ENCODE data around the gene PRKCZ.

The PRKCZ gene

DNA sequence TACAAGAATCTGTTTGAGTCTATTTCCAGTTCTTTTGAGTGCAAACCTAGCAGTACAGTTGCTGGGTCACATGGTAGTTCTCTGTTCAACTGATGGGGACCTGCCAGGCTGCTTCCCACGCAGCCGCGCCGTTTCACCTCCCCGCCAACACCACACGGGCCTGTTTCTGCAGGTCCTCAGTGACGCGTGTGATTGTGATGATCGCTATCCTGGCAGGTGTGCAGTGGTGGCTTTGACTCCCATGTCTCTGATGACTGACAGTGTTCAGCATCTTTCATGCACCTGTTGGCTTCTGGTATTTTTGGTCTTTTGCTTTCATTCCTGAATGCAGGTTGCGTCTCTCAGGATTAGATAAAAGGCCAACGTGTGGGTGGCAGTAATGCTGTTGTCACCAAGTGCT, 102.7 kb downstream of the PRKCZ start:
- Histone ChIP-seq H3K4me2 (ENCODE audit: insufficient read depth, low read length, poor library complexity, severe bottlenecking) (no peak overlapping the region), H3K27me3 (ENCODE audit: control insufficient read depth in 3 of 3, insufficient read depth in 3 of 3, low read depth in 1 of 3, low read length in 3 of 3) (peaks cover 0 to 6% (median 0%) of the 10 kb centered on the region in 3 experiments), H3K27ac (replicated peaks; ENCODE audit: low read length) (no peak overlapping the region), H2BK12ac (ENCODE audit: low read length) (no peak overlapping the region), H3K23ac (ENCODE audit: low read depth, low read length, poor library complexity) (peak overlapping the region; percentile 52), H3K9ac (ENCODE audit: low read depth, low read length, poor library complexity) (no peak overlapping the region), H4K91ac (ENCODE audit: low read depth, low read length, poor library complexity) (no peak overlapping the region), H3K18ac (ENCODE audit: low read length) (no peak overlapping the region), H3K79me1 (ENCODE audit: low read depth, low read length) (peaks cover 12% of the 10 kb centered on the region), H3K14ac (ENCODE audit: low read length) (no peak overlapping the region), H2AFZ (ENCODE audit: low read length) (no peak overlapping the region), H3K4me1 (ENCODE audit: control insufficient read depth in 2 of 2, insufficient read depth in 1 of 2, low read depth in 1 of 2, low read length in 2 of 2) (peaks cover 0 to 2% of the 10 kb centered on the region in 2 donors), H3K36me3 (replicated peaks in 1 of 2; ENCODE audit: control insufficient read depth in 2 of 2, insufficient read depth in 2 of 2, low read length in 2 of 2) (peaks cover 0 to 21% of the 10 kb centered on the region in 2 donors), H2BK15ac (ENCODE audit: low read length) (no peak overlapping the region), H4K8ac (ENCODE audit: low read depth, low read length) (no peak overlapping the region), H3K4ac (ENCODE audit: low read length) (no peak overlapping the region), H2BK5ac (ENCODE audit: low read length) (no peak overlapping the region), H3K4me3 (ENCODE audit: low read length in 2 of 2) (no peak overlapping the region), H2AK5ac (ENCODE audit: low read depth, low read length) (no peak overlapping the region), H3K9me3 (replicated peaks in 1 of 2; ENCODE audit: control insufficient read depth in 2 of 2, insufficient read depth in 1 of 2, low read depth in 1 of 2, low read length in 2 of 2) (peaks cover 0 to 6% of the 10 kb centered on the region in 2 donors), H2BK120ac (ENCODE audit: low read depth, low read length) (no peak overlapping the region)
- DNase-seq (ENCODE audit: low spot score), result no peak
- WGBS, 2 donors (ENCODE audit: extremely low coverage in 2 of 2, insufficient read length in 2 of 2, insufficient replicate concordance in 1 of 2), result no CpG with 5 or more reads among the region's 11 CpGs

DNA sequence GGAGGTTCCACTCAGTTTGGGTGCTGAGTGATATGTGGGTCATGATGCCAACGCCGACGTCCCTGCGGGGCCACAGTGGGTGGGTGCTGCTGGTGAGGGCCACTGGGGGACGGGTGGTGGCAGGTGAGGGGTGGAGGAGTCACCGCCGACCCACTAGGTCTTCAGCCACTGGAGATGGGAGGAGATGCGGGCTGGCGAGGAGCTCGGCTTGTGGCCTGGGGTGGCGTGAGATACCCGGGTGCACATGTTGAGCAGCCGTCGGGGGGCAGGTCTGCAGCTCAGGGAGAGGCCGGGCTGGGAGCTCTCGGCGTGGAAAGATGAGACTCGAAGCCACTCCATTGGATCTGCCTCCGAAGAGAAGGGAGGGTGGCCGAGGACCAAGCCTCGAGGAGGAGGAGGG, 103.8 kb downstream of the PRKCZ start:
- no peak overlapping the region for H3K4me2 ChIP-seq (ENCODE audit: insufficient read depth, low read length, poor library complexity, severe bottlenecking)
- H2BK12ac ChIP-seq (ENCODE audit: low read length), result no peak overlapping the region
- H3K4me1 ChIP-seq (ENCODE audit: control insufficient read depth in 2 of 2, insufficient read depth in 1 of 2, low read depth in 1 of 2, low read length in 2 of 2), result peaks cover 0 to 2% of the 10 kb centered on the region in 2 donors
- no peak overlapping the region for H3K18ac ChIP-seq (ENCODE audit: low read length)
- H4K8ac ChIP-seq (ENCODE audit: low read depth, low read length), result no peak overlapping the region
- H2AK5ac ChIP-seq (ENCODE audit: low read depth, low read length), result no peak overlapping the region
- H2AFZ ChIP-seq (ENCODE audit: low read length), result no peak overlapping the region
- no peak overlapping the region for H3K9ac ChIP-seq (ENCODE audit: low read depth, low read length, poor library complexity)
- H2BK5ac ChIP-seq (ENCODE audit: low read length), result no peak overlapping the region
- whole genome bisulfite sequencing, 2 donors (ENCODE audit: extremely low coverage in 2 of 2, insufficient read length in 2 of 2, insufficient replicate concordance in 1 of 2), result no CpG with 5 or more reads among the region's 21 CpGs
- H3K27me3 ChIP-seq (ENCODE audit: control insufficient read depth in 3 of 3, insufficient read depth in 3 of 3, low read depth in 1 of 3, low read length in 3 of 3), result peaks cover 0 to 6% (median 0%) of the 10 kb centered on the region in 3 experiments
- H3K79me1 ChIP-seq (ENCODE audit: low read depth, low read length), result peaks cover 12% of the 10 kb centered on the region
- no peak overlapping the region for H3K4ac ChIP-seq (ENCODE audit: low read length)
- H2BK15ac ChIP-seq (ENCODE audit: low read length), result no peak overlapping the region
- H2BK120ac ChIP-seq (ENCODE audit: low read depth, low read length), result no peak overlapping the region
- DNase-seq (ENCODE audit: low spot score), result no peak
- H3K27ac ChIP-seq (replicated peaks; ENCODE audit: low read length), result no peak overlapping the region
- no peak overlapping the region for H3K14ac ChIP-seq (ENCODE audit: low read length)
- peaks cover 0 to 6% of the 10 kb centered on the region in 2 donors for H3K9me3 ChIP-seq (replicated peaks in 1 of 2; ENCODE audit: control insufficient read depth in 2 of 2, insufficient read depth in 1 of 2, low read depth in 1 of 2, low read length in 2 of 2)
- no peak overlapping the region for H3K4me3 ChIP-seq (ENCODE audit: low read length in 2 of 2)
- no peak overlapping the region for H3K23ac ChIP-seq (ENCODE audit: low read depth, low read length, poor library complexity)
- H4K91ac ChIP-seq (ENCODE audit: low read depth, low read length, poor library complexity), result no peak overlapping the region
- peaks cover 0 to 21% of the 10 kb centered on the region in 2 donors for H3K36me3 ChIP-seq (replicated peaks in 1 of 2; ENCODE audit: control insufficient read depth in 2 of 2, insufficient read depth in 2 of 2, low read length in 2 of 2)

DNA sequence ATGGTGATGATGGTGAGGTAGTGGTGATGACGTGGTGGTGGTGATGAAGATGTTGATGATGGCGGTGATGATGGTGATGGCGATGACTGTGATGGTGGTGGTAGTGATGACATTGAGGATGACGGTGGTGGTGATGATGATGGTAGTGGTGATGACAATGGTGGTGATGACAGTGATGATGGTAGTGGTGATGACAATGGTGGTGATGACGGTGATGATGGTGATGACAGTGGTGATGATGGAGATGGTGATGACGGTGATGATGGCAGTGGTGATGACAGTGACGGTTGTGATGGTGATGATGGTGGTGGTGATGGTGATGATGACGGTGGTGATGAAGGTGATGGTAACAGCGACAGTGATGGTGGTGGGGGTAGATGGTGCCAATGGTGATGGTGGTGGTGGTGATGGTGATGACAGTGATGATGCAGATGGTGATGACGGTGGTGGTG, 105.0 kb downstream of the PRKCZ start:
- no peak for DNase-seq (ENCODE audit: low spot score)
- Histone ChIP-seq H3K23ac (ENCODE audit: low read depth, low read length, poor library complexity) (peak overlapping the region; percentile 62), H3K36me3 (replicated peaks in 1 of 2; ENCODE audit: control insufficient read depth in 2 of 2, insufficient read depth in 2 of 2, low read length in 2 of 2) (peaks cover 0 to 22% of the 10 kb centered on the region in 2 donors), H2AFZ (ENCODE audit: low read length) (no peak overlapping the region), H3K14ac (ENCODE audit: low read length) (no peak overlapping the region), H4K8ac (ENCODE audit: low read depth, low read length) (peak overlapping the region; percentile 87), H2BK120ac (ENCODE audit: low read depth, low read length) (no peak overlapping the region), H3K4ac (ENCODE audit: low read length) (no peak overlapping the region), H3K27ac (replicated peaks; ENCODE audit: low read length) (no peak overlapping the region), H2BK12ac (ENCODE audit: low read length) (peak overlapping the region; percentile 50), H2BK5ac (ENCODE audit: low read length) (no peak overlapping the region), H2AK5ac (ENCODE audit: low read depth, low read length) (no peak overlapping the region), H3K18ac (ENCODE audit: low read length) (no peak overlapping the region), H2BK15ac (ENCODE audit: low read length) (no peak overlapping the region), H4K91ac (ENCODE audit: low read depth, low read length, poor library complexity) (no peak overlapping the region), H3K4me3 (ENCODE audit: low read length in 2 of 2) (peak overlapping the region in 1 of 2 donors; percentile 67), H3K27me3 (ENCODE audit: control insufficient read depth in 3 of 3, insufficient read depth in 3 of 3, low read depth in 1 of 3, low read length in 3 of 3) (peaks cover 0 to 6% (median 0%) of the 10 kb centered on the region in 3 experiments), H3K4me1 (ENCODE audit: control insufficient read depth in 2 of 2, insufficient read depth in 1 of 2, low read depth in 1 of 2, low read length in 2 of 2) (peaks cover under 1 to 2% of the 10 kb centered on the region in 2 donors), H3K9ac (ENCODE audit: low read depth, low read length, poor library complexity) (peak overlapping the region; percentile 7), H3K9me3 (replicated peaks in 1 of 2; ENCODE audit: control insufficient read depth in 2 of 2, insufficient read depth in 1 of 2, low read depth in 1 of 2, low read length in 2 of 2) (peaks cover 0 to 6% of the 10 kb centered on the region in 2 donors), H3K4me2 (ENCODE audit: insufficient read depth, low read length, poor library complexity, severe bottlenecking) (no peak overlapping the region), H3K79me1 (ENCODE audit: low read depth, low read length) (peaks cover 12% of the 10 kb centered on the region)
- WGBS, 2 donors (ENCODE audit: extremely low coverage in 2 of 2, insufficient read length in 2 of 2, insufficient replicate concordance in 1 of 2), result 100% methylated on average over 2 of the region's 10 CpGs; no CpG with 5 or more reads in 1 of the 2 donors

DNA sequence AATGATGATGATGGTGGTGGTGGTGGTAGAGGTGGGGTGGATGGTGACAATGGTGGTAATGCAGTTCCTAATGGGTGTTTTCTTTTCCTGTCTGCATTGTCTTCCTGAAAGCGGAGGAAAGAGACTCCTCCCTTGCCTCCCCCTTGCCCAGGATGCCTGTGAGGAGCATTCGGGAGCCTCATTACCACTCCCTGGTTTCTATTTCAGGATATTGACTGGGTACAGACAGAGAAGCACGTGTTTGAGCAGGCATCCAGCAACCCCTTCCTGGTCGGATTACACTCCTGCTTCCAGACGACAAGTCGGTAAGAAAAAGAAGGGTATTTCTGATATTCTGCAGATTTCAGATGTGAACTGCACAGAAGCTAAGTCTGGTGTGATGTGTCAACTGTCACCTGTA, 105.6 kb downstream of the PRKCZ start:
- no peak overlapping the region for H2AFZ ChIP-seq (ENCODE audit: low read length)
- no CpG with 5 or more reads among the region's 6 CpGs for WGBS, 2 donors (ENCODE audit: extremely low coverage in 2 of 2, insufficient read length in 2 of 2, insufficient replicate concordance in 1 of 2)
- H3K4me2 ChIP-seq (ENCODE audit: insufficient read depth, low read length, poor library complexity, severe bottlenecking), result no peak overlapping the region
- peaks cover 0 to 6% of the 10 kb centered on the region in 2 donors for H3K9me3 ChIP-seq (replicated peaks in 1 of 2; ENCODE audit: control insufficient read depth in 2 of 2, insufficient read depth in 1 of 2, low read depth in 1 of 2, low read length in 2 of 2)
- peaks cover 4 to 7% of the 10 kb centered on the region in 2 donors for H3K4me1 ChIP-seq (ENCODE audit: control insufficient read depth in 2 of 2, insufficient read depth in 1 of 2, low read depth in 1 of 2, low read length in 2 of 2)
- H2BK15ac ChIP-seq (ENCODE audit: low read length), result no peak overlapping the region
- H2BK12ac ChIP-seq (ENCODE audit: low read length), result no peak overlapping the region
- H2BK5ac ChIP-seq (ENCODE audit: low read length), result no peak overlapping the region
- no peak overlapping the region for H3K23ac ChIP-seq (ENCODE audit: low read depth, low read length, poor library complexity)
- no peak overlapping the region for H2BK120ac ChIP-seq (ENCODE audit: low read depth, low read length)
- no peak for DNase-seq (ENCODE audit: low spot score)
- H2AK5ac ChIP-seq (ENCODE audit: low read depth, low read length), result no peak overlapping the region
- H3K4ac ChIP-seq (ENCODE audit: low read length), result no peak overlapping the region
- H4K8ac ChIP-seq (ENCODE audit: low read depth, low read length), result no peak overlapping the region
- H3K27me3 ChIP-seq (ENCODE audit: control insufficient read depth in 3 of 3, insufficient read depth in 3 of 3, low read depth in 1 of 3, low read length in 3 of 3), result peaks cover 0 to 6% (median 0%) of the 10 kb centered on the region in 3 experiments
- no peak overlapping the region for H3K27ac ChIP-seq (replicated peaks; ENCODE audit: low read length)
- peaks cover 12% of the 10 kb centered on the region for H3K79me1 ChIP-seq (ENCODE audit: low read depth, low read length)
- H4K91ac ChIP-seq (ENCODE audit: low read depth, low read length, poor library complexity), result no peak overlapping the region
- no peak overlapping the region for H3K14ac ChIP-seq (ENCODE audit: low read length)
- H3K4me3 ChIP-seq (ENCODE audit: low read length in 2 of 2), result no peak overlapping the region
- H3K18ac ChIP-seq (ENCODE audit: low read length), result no peak overlapping the region
- H3K9ac ChIP-seq (ENCODE audit: low read depth, low read length, poor library complexity), result peak overlapping the region; percentile 7
- peaks cover 0 to 22% of the 10 kb centered on the region in 2 donors for H3K36me3 ChIP-seq (replicated peaks in 1 of 2; ENCODE audit: control insufficient read depth in 2 of 2, insufficient read depth in 2 of 2, low read length in 2 of 2)

Measured in neuronal stem cell (in vitro differentiated cells).